GM10266 (cell line): ENCODE results near the gene RPIA.

Experiments used
- DNase-seq: peaks from one replicate; pipeline ENCODE4 v3.0.0; 2012; ENCODE audit errors: extremely low spot score
- CTCF ChIP-seq: IDR thresholded peaks from 2 replicates; pipeline ENCODE4 v1.5.1; 2012; ENCODE audit warnings: mild to moderate bottlenecking, low read depth; ENCODE audit not compliant: control insufficient read depth, insufficient read depth; ENCODE audit errors: missing control alignments

RPIA gene

GRCh38 chr2:88669482-88670214, 21.8 kb upstream of the RPIA start:
- peak; percentile 77 for TF ChIP-seq CTCF

GRCh38 chr2:88671786-88672427, 19.6 kb upstream of the RPIA start:
- peak; percentile 78 for TF ChIP-seq CTCF
- peak; percentile 35 for DNase-seq

More at GRCh38 chr2:88669482-88670214, 21.8 kb upstream of the RPIA start:
- DNase-seq = peak; percentile 61

GRCh38 chr2:88673363-88673762, 18.1 kb upstream of the RPIA start:
- TF ChIP-seq CTCF = peak; percentile 1
- DNase-seq = no peak

GRCh38 chr2:88680266-88680902, 11.1 kb upstream of the RPIA start:
- DNase-seq = no peak
- no peak for TF ChIP-seq CTCF

- DNase-seq = no peak
- no peak for TF ChIP-seq CTCF
These were observed 10.6 kb upstream of the RPIA start for GRCh38 chr2:88680916-88681315.

- DNase-seq = no peak
These were observed 8.1 kb upstream of the RPIA start for GRCh38 chr2:88683160-88684021.

More at GRCh38 chr2:88683160-88684021, 8.1 kb upstream of the RPIA start:
- no peak for TF ChIP-seq CTCF
